Activated CD4-positive, alpha-beta T cell treated with anti-CD3 and anti-CD28 coated beads for 24 hours (primary cell): ENCODE measurements around the gene CYB5R3.
A peak's percentile ranks its signal among the peaks of the same experiment; 100 is the strongest.
"Not testable (repeated sequence)": the region's sequence is repeated elsewhere in the genome, so short reads cannot be mapped to it uniquely, and the experiment has no call there.

ENCODE experiments used
- DNase-seq, 2 donors: peaks; one replicate each; pipeline ENCODE4 v3.0.0-alpha.2; 2020; ENCODE audit warnings: low read depth in 2 of 2

The CYB5R3 gene

GRCh38 chr22:42678894-42679293 lies 29.7 kb upstream of the CYB5R3 start:
- no peak for DNase-seq

GRCh38 chr22:42677936-42678335 lies 28.7 kb upstream of the CYB5R3 start:
- not testable (repeated sequence) for DNase-seq

- DNase-seq = no peak
Observed at GRCh38 chr22:42676059-42676607, 26.9 kb upstream of the CYB5R3 start.

- no peak for DNase-seq
Observed at GRCh38 chr22:42673898-42674401, 24.8 kb upstream of the CYB5R3 start.

GRCh38 chr22:42673071-42673470 lies 23.9 kb upstream of the CYB5R3 start:
- DNase-seq = not testable (repeated sequence)

- DNase-seq = no peak
Observed at GRCh38 chr22:42670921-42671709, 21.9 kb upstream of the CYB5R3 start.

- no peak for DNase-seq
Observed at GRCh38 chr22:42670046-42670445, 20.9 kb upstream of the CYB5R3 start.

GRCh38 chr22:42666393-42666792 lies 17.2 kb upstream of the CYB5R3 start:
- DNase-seq = not testable (repeated sequence)

GRCh38 chr22:42664976-42665831 lies 16.0 kb upstream of the CYB5R3 start:
- DNase-seq = no peak

GRCh38 chr22:42661985-42662831 lies 13.0 kb upstream of the CYB5R3 start:
- peak; percentile 68 to 77 for DNase-seq

- no peak for DNase-seq
Observed at GRCh38 chr22:42656578-42656977, 7.4 kb upstream of the CYB5R3 start.

GRCh38 chr22:42655693-42656092 lies 6.5 kb upstream of the CYB5R3 start:
- no peak for DNase-seq

- DNase-seq = no peak
Observed at GRCh38 chr22:42654436-42655073, 5.4 kb upstream of the CYB5R3 start.

- DNase-seq = no peak
Observed at GRCh38 chr22:42653999-42654398, 4.8 kb upstream of the CYB5R3 start.

- no peak for DNase-seq
Observed at GRCh38 chr22:42651134-42651533, 1.9 kb upstream of the CYB5R3 start.

- peak in 1 of 2 donors; percentile 23 for DNase-seq
Observed at GRCh38 chr22:42648368-42649245, 585 bp downstream of the CYB5R3 start.

- DNase-seq = no peak
Observed at GRCh38 chr22:42648017-42648367, 1.2 kb downstream of the CYB5R3 start.

- DNase-seq = no peak
Observed at GRCh38 chr22:42646569-42647525, 2.3 kb downstream of the CYB5R3 start.
